Erythroblast (primary cell): ENCODE measurements around the gene CAMK4.

Source experiments
- GATA1 ChIP-seq: IDR thresholded peaks from 2 replicates; pipeline ENCODE4 v1.6.1; 2011; ENCODE audit warnings: low read depth, mild to moderate bottlenecking, control low read depth, low read length, moderate library complexity
- POLR2A ChIP-seq: IDR thresholded peaks from 2 replicates; pipeline ENCODE4 v1.6.1; 2011; ENCODE audit warnings: mild to moderate bottlenecking, low read length

DNA sequence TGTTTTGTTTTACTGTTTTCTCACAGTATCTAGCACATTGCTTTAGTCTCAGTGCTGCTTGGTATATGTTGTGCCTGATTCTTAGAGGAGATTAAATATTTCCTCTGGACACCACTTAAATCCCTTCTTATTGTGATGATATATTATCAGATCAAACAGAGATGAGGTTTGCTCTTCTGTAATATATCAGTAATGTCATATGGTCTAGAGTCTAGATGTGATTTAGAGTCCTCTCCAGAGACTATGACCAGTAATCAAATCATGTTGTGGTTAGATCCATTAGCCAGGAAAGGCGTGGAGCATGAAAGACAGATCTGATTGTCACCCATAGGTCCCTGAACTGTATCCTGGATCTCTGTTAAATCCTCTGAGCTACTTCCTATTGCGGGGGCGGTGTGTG lies 24.4 kb downstream of the CAMK4 start:
- TF ChIP-seq POLR2A (no peak), GATA1 (no peak)
